Parathyroid adenoma (tissue), 2 donors: ENCODE data around the gene HMGN1.
"Not testable (repeated sequence)": the region's sequence is repeated elsewhere in the genome, so short reads cannot be mapped to it uniquely, and the experiment has no call there.

Source experiments
- H2AFZ ChIP-seq: fragments of 300-600 bp; sonication (generic); one replicate; pipeline ENCODE4 v1.7.0; 2017; ENCODE audit warnings: antibody characterized with exemption, mild to moderate bottlenecking
- H3K27ac ChIP-seq: fragments of 300-600 bp; sonication (generic); one replicate; pipeline ENCODE4 v1.7.0; 2017
- H3K27me3 ChIP-seq: fragments of 300-600 bp; sonication (generic); one replicate; pipeline ENCODE4 v1.7.0; 2017; ENCODE audit warnings: low read length; ENCODE audit not compliant: control insufficient read depth, insufficient read depth
- H3K36me3 ChIP-seq: fragments of 300-600 bp; sonication (generic); one replicate; pipeline ENCODE4 v1.7.0; 2017; ENCODE audit warnings: low read length; ENCODE audit not compliant: control insufficient read depth, insufficient read depth
- H3K4me1 ChIP-seq: fragments of 300-600 bp; sonication (generic); one replicate; pipeline ENCODE4 v1.7.0; 2017; ENCODE audit warnings: control low read depth
- H3K4me2 ChIP-seq: fragments of 300-600 bp; sonication (generic); one replicate; pipeline ENCODE4 v1.7.0; 2017; ENCODE audit warnings: low read length
- H3K4me3 ChIP-seq: fragments of 300-600 bp; sonication (generic); one replicate; pipeline ENCODE4 v1.7.0; 2017; ENCODE audit warnings: low read depth, low read length
- H3K79me2 ChIP-seq: fragments of 300-600 bp; sonication (generic); one replicate; pipeline ENCODE4 v1.7.0; 2017; ENCODE audit warnings: control low read depth
- H3K9ac ChIP-seq: fragments of 300-600 bp; sonication (generic); one replicate; pipeline ENCODE4 v1.7.0; 2017; ENCODE audit warnings: mild to moderate bottlenecking
- H3K9me3 ChIP-seq: fragments of 300-600 bp; sonication (generic); one replicate; pipeline ENCODE4 v1.7.0; 2017; ENCODE audit warnings: low read length; ENCODE audit not compliant: control insufficient read depth
- CTCF ChIP-seq: fragments of 300-600 bp; sonication (generic); IDR thresholded peaks from one replicate; pipeline ENCODE4 v1.7.0; 2017; ENCODE audit warnings: antibody characterized with exemption, mild to moderate bottlenecking
- donor health status: primary hyperparathyroidism.

HMGN1 gene

DNA sequence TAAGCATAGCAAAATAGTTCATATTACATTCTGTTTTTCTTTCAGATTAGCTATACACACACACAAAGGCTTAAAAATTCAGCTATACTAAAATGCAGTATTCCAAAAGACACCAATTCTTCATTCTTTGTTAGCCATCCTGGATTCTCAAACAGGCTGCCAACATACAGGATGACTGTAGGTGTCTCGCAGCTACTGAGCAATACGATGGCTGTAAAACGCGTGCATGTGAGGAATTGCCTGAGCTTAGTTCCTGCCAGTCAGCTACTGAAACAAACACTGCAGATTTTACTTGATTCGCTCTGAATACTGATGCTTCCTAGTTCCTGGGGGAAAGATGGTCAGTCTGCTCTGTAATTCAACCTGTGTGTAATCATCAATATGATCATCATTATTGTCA, 24.7 kb upstream of the HMGN1 start:
- Histone ChIP-seq H3K9ac (no peak overlapping the region), H3K4me2 (no peak overlapping the region), H3K27me3 (no peaks in the 10 kb centered on the region), H3K9me3 (no peaks in the 10 kb centered on the region), H3K4me3 (no peak overlapping the region), H3K79me2 (no peaks in the 10 kb centered on the region), H3K27ac (no peak overlapping the region), H2AFZ (peak overlapping the region; percentile 53), H3K36me3 (no peaks in the 10 kb centered on the region), H3K4me1 (no peaks in the 10 kb centered on the region)
- peak; percentile 48 for TF ChIP-seq CTCF

DNA sequence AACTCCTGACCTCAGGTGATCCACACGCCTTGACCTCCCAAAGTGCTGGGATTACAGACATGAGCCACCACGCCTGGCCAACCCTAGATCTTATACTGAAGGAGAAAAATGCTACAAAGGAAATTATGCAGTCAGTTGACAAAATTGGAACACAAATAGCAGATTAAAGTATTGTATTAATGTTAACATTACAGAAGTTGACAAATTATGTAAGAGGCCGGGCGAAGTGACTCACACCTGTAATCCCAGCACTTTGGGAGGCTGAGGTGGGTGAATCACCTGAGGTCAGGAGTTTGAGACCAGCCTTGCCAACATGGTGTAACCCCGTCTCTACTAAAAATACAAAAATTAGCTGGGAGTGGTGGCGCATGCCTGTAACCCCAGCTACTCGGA, 21.0 kb upstream of the HMGN1 start:
- H2AFZ ChIP-seq, H3K9me3 ChIP-seq, H3K4me1 ChIP-seq, H3K4me2 ChIP-seq, H3K36me3 ChIP-seq, H3K27me3 ChIP-seq, H3K27ac ChIP-seq, H3K9ac ChIP-seq, H3K79me2 ChIP-seq, H3K4me3 ChIP-seq: not testable (repeated sequence)

- Histone ChIP-seq H3K4me1 (no peaks in the 10 kb centered on the region), H3K4me2 (no peak overlapping the region), H3K27ac (no peak overlapping the region), H3K79me2 (no peaks in the 10 kb centered on the region), H3K36me3 (no peaks in the 10 kb centered on the region), H3K9ac (no peak overlapping the region), H3K4me3 (no peak overlapping the region), H3K9me3 (no peaks in the 10 kb centered on the region), H3K27me3 (no peaks in the 10 kb centered on the region), H2AFZ (no peak overlapping the region)
- no peak for TF ChIP-seq CTCF
These were observed 18.9 kb upstream of the HMGN1 start for GRCh38 chr21:39367783-39368182.

GRCh38 chr21:39366563-39366962, 17.7 kb upstream of the HMGN1 start:
- H3K4me2 ChIP-seq = no peak overlapping the region
- H2AFZ ChIP-seq = no peak overlapping the region
- no peak for TF ChIP-seq CTCF
- H3K27me3 ChIP-seq = no peaks in the 10 kb centered on the region
- no peak overlapping the region for H3K4me3 ChIP-seq
- H3K9me3 ChIP-seq = no peaks in the 10 kb centered on the region
- H3K9ac ChIP-seq = no peak overlapping the region
- no peak overlapping the region for H3K27ac ChIP-seq
- H3K36me3 ChIP-seq = no peaks in the 10 kb centered on the region
- no peaks in the 10 kb centered on the region for H3K4me1 ChIP-seq
- H3K79me2 ChIP-seq = no peaks in the 10 kb centered on the region

GRCh38 chr21:39364949-39365348, 16.1 kb upstream of the HMGN1 start:
- Histone ChIP-seq H3K27ac (no peak overlapping the region), H3K36me3 (no peaks in the 10 kb centered on the region), H3K9me3 (no peaks in the 10 kb centered on the region), H3K4me1 (no peaks in the 10 kb centered on the region), H2AFZ (no peak overlapping the region), H3K27me3 (no peaks in the 10 kb centered on the region), H3K4me2 (no peak overlapping the region), H3K4me3 (no peak overlapping the region), H3K79me2 (no peaks in the 10 kb centered on the region), H3K9ac (no peak overlapping the region)
- no peak for TF ChIP-seq CTCF
